HCT116 (cell line): ENCODE data around the gene CD34. TPM values are rescaled to one million over a fixed set of nuclear protein-coding genes. Genes with fewer than 3 reads are reported as not detected.
A peak's percentile ranks its signal among the peaks of the same experiment; 100 is the strongest.

Source experiments
- ATAC-seq: fragments of 200-7000 bp; cut with Tn5 transposase; 2 replicates; pipeline ENCODE4 v1.9.1; 2020; ENCODE audit warnings: mild to moderate bottlenecking, moderate library complexity
- BruUV-seq: library from RNA; stranded (reverse); fragments of 400-500 nt; replicated peaks from 2 replicates; lab custom pipeline; 2021; lab: Mats Ljungman, UMichigan
- CTCF ChIA-PET: fragments of 300-600 bp; sonication (Branson Sonifier 250); formaldehyde crosslinking; loops from one replicate; lab custom pipeline; 2021; ENCODE audit warnings: antibody characterized with exemption; lab: Charles Lee
- POLR2A ChIA-PET: fragments of 300-600, 350-600 bp; sonication (Branson Sonifier 250); formaldehyde crosslinking; loops from one replicate; lab custom pipeline; 2021; ENCODE audit warnings: antibody characterized with exemption; lab: Charles Lee
- RAD21 ChIA-PET, 2 experiments: fragments of 300-600 bp; sonication (Branson Sonifier 250); formaldehyde crosslinking; loops; one replicate each; lab custom pipeline; 2023; ENCODE audit warnings: low total read pairs in 2 of 2; ENCODE audit not compliant: uncharacterized antibody in 2 of 2, unreplicated experiment in 2 of 2, low non-redundant PET in 1 of 2; lab: Charles Lee
- DNase-seq: peaks from one replicate; pipeline ENCODE4 v3.0.0-alpha.2; 2010; ENCODE audit warnings: low read depth, low spot score
- H2AFZ ChIP-seq: fragments of 200-600 bp; shearing (Covaris generic), sonication (generic); 2 replicates; pipeline ENCODE4 v1.6.1; 2017; ENCODE audit warnings: low read depth, mixed run types, mixed read lengths, antibody characterized with exemption, low read length; ENCODE audit not compliant: poor library complexity, severe bottlenecking
- H3K27ac ChIP-seq: 2 replicates; pipeline ENCODE4 v1.5.1; 2012; ENCODE audit warnings: low read depth, low read length
- H3K27me3 ChIP-seq: fragments of 200-600 bp; sonication (generic); 2 replicates; pipeline ENCODE4 v1.6.1; 2016; ENCODE audit warnings: mixed run types, low read length, mixed read lengths; ENCODE audit not compliant: insufficient read depth
- H3K36me3 ChIP-seq, 2 experiments: fragments of 200-500 bp in 1 of 2; fragments of 200-600 bp in 1 of 2; sonication (Bioruptor generic) in 1 of 2; sonication (generic) in 1 of 2; 2 replicates each; pipeline versions ENCODE4 v1.5.1 to v1.6.1; 2014 to 2016; ENCODE audit warnings: low read length in 2 of 2, inconsistent platforms in 1 of 2, mixed read lengths in 1 of 2, mixed run types in 1 of 2; ENCODE audit not compliant: insufficient read depth in 2 of 2, control insufficient read depth in 1 of 2
- H3K4me1 ChIP-seq, 2 experiments: fragments of 200-600 bp in 1 of 2; sonication (generic) in 1 of 2; 2 replicates each; pipeline versions ENCODE4 v1.5.1 to v1.6.1; 2012 to 2017; ENCODE audit warnings: low read length in 2 of 2, inconsistent platforms in 1 of 2, mild to moderate bottlenecking in 1 of 2, mixed read lengths in 1 of 2, mixed run types in 1 of 2, moderate library complexity in 1 of 2; ENCODE audit not compliant: insufficient read depth in 2 of 2, control insufficient read depth in 1 of 2
- H3K4me2 ChIP-seq: fragments of 200-600 bp; sonication (generic); 2 replicates; pipeline ENCODE4 v1.6.1; 2017; ENCODE audit warnings: mixed run types, low read length, mixed read lengths
- H3K4me3 ChIP-seq, 2 experiments: fragments of 200-600 bp in 1 of 2; sonication (generic) in 1 of 2; replicated peaks in 1 of 2; 2 replicates each; pipeline ENCODE4 v1.5.1; 2011 to 2016; ENCODE audit warnings: low read length in 2 of 2, control low read depth in 1 of 2, low read depth in 1 of 2, mild to moderate bottlenecking in 1 of 2, mixed read lengths in 1 of 2, mixed run types in 1 of 2
- H3K79me2 ChIP-seq: fragments of 200-600 bp; sonication (generic); 2 replicates; pipeline ENCODE4 v1.6.1; 2017; ENCODE audit warnings: mild to moderate bottlenecking, mixed run types, low read length, moderate library complexity, mixed read lengths; ENCODE audit not compliant: insufficient read depth
- H3K9ac ChIP-seq: fragments of 200-600 bp; sonication (generic); 2 replicates; pipeline ENCODE4 v1.6.1; 2016; ENCODE audit warnings: low read length, mixed read lengths
- H3K9me2 ChIP-seq: fragments of 200-600 bp; sonication (generic), shearing (Covaris generic); 2 replicates; pipeline ENCODE4 v1.6.1; 2017; ENCODE audit warnings: mixed run types, mild to moderate bottlenecking, moderate library complexity; ENCODE audit not compliant: insufficient read depth
- H3K9me3 ChIP-seq, 2 experiments: fragments of 200-500 bp in 1 of 2; fragments of 200-600 bp in 1 of 2; sonication (Bioruptor generic) in 1 of 2; sonication (generic) in 1 of 2; 2 replicates each; pipeline ENCODE4 v1.6.1; 2014 to 2017; ENCODE audit warnings: low read length in 2 of 2, mixed read lengths in 2 of 2, inconsistent platforms in 1 of 2, low read depth in 1 of 2, mild to moderate bottlenecking in 1 of 2, mixed run types in 1 of 2, moderate library complexity in 1 of 2; ENCODE audit not compliant: control insufficient read depth in 1 of 2, insufficient read depth in 1 of 2
- H4K20me1 ChIP-seq: fragments of 200-600 bp; sonication (generic), shearing (Covaris generic); 2 replicates; pipeline ENCODE4 v1.6.1; 2017; ENCODE audit warnings: mixed run types, mild to moderate bottlenecking, moderate library complexity; ENCODE audit not compliant: insufficient read depth
- CBX3 ChIP-seq: IDR thresholded peaks from 2 replicates; pipeline ENCODE4 v1.6.1; 2012; ENCODE audit warnings: low read depth
- CEBPB ChIP-seq: IDR thresholded peaks from 2 replicates; pipeline ENCODE4 v1.6.1; 2012; ENCODE audit warnings: low read depth
- CTCF ChIP-seq, 3 experiments: fragments of 200-600 bp in 1 of 3; sonication (generic) in 1 of 3; IDR thresholded peaks in 2 of 3; conservative IDR thresholded peaks in 1 of 3; 2 replicates each; pipeline ENCODE4 v1.5.1; 2012 to 2017; ENCODE audit warnings: low read depth in 2 of 3, low read length in 2 of 3, antibody characterized with exemption in 1 of 3, borderline replicate concordance in 1 of 3, control low read depth in 1 of 3, mild to moderate bottlenecking in 1 of 3, mixed read lengths in 1 of 3, mixed run types in 1 of 3, moderate library complexity in 1 of 3; ENCODE audit not compliant: insufficient read depth in 1 of 3
- ELF1 ChIP-seq: IDR thresholded peaks from 2 replicates; pipeline ENCODE4 v1.6.1; 2012; ENCODE audit warnings: low read depth, borderline replicate concordance
- EZH2 ChIP-seq: fragments of 200-600 bp; sonication (generic); IDR thresholded peaks from 2 replicates; pipeline ENCODE4 v1.6.1; 2017; ENCODE audit warnings: antibody characterized with exemption, mixed run types
- EZH2phosphoT487 ChIP-seq: fragments of 200-600 bp; IDR thresholded peaks from 2 replicates; pipeline ENCODE4 v1.6.1; 2018; ENCODE audit warnings: antibody characterized with exemption, borderline replicate concordance
- JUND ChIP-seq: IDR thresholded peaks from 2 replicates; pipeline ENCODE4 v1.6.1; 2012
- POLR2A ChIP-seq: IDR thresholded peaks from 2 replicates; pipeline ENCODE4 v1.7.0; 2011; ENCODE audit warnings: borderline replicate concordance; ENCODE audit not compliant: insufficient read depth, insufficient read length; ENCODE audit errors: extremely low read depth
- POLR2AphosphoS5 ChIP-seq: IDR thresholded peaks from 2 replicates; pipeline ENCODE4 v1.6.1; 2011; ENCODE audit warnings: mild to moderate bottlenecking, low read depth, low read length, moderate library complexity
- RAD21 ChIP-seq: IDR thresholded peaks from 2 replicates; pipeline ENCODE4 v1.6.1; 2012; ENCODE audit warnings: low read depth, mild to moderate bottlenecking
- SIN3A ChIP-seq: IDR thresholded peaks from 2 replicates; pipeline ENCODE4 v1.6.1; 2012; ENCODE audit warnings: low read depth
- SRF ChIP-seq: IDR thresholded peaks from 2 replicates; pipeline ENCODE4 v1.6.1; 2012; ENCODE audit warnings: low read depth
- YY1 ChIP-seq: IDR thresholded peaks from 2 replicates; pipeline ENCODE4 v1.6.1; 2011; ENCODE audit warnings: low read length, low read depth, moderate library complexity, mild to moderate bottlenecking; ENCODE audit not compliant: insufficient replicate concordance; ENCODE audit errors: extremely low read depth
- ZNF274 ChIP-seq: fragments of 200-500 bp; sonication (Bioruptor generic); IDR thresholded peaks from 2 replicates; pipeline ENCODE4 v1.6.1; 2014; ENCODE audit warnings: mild to moderate bottlenecking, low read depth, low read length, inconsistent platforms
- intact Hi-C: fragments of 100-400 bp; cut with micrococcal nuclease; formaldehyde crosslinking; loops from 2 replicates; pipeline ENCODE4 v1.10.0; 2022
- total RNA-seq: library from RNA; stranded (reverse); gene quantifications from one replicate; pipeline ENCODE4 v1.2.1, GENCODE V29; 2021; ENCODE audit not compliant: unreplicated experiment
- TF ChIP-seq, protein P1 (sequence below): IDR thresholded peaks from 2 replicates; pipeline ENCODE4 v1.6.1; 2012; ENCODE audit warnings: low read depth
- TF ChIP-seq, protein P2 (sequence below): IDR thresholded peaks from 2 replicates; pipeline ENCODE4 v1.6.1; 2012
- TF ChIP-seq, protein P3 (sequence below): IDR thresholded peaks from 2 replicates; pipeline ENCODE4 v1.6.1; 2012

CD34 gene
- total RNA-seq, 1 experiment from 2014 or later = 0.07 TPM

DNA sequence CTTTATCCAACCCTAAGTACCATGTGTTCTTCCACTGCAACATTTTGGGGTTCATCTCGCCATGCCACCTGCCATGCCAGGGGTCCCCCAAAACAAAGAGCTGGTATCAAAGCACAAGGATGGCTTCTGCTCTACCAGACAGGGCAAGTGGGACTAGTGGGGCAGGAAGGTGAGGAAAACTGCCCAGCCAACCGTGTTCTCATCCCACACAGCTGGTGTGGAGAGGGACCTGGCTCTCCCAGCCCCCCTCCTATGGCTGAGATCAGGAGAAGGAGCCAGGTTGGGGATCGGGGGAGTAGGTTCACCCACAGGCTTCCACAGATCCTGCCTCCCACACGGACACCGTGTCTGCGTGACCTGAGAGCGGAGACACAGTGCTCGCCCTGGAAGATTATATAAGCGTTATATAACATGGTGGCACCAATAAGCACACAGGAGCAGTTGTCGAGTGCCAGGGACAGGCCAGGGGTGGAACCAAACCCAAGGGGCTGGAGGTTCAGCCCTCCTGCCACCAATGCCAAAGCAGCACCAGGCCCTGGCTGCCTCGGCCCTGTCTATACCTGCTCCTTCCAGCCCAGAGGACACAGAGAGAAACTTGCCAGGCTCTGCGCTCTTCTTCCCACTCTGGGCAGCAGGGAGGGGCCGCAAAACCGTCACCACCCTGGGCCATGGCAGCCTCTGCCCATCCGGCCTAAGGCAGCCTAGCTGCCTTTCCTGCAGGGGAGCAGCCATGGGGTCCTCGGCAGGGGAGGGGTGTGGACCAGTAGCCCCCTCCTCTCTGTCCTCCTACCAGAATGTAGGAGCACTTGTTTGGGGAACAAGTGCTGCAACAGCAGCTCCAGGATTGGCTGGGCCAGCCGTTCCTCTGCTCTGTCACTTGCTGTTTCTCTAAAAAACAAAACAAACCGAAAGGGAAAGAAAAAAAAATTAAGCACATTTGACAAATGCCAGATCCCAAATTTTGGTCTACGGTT, 43.5 kb downstream of the CD34 start:
- no peaks in the 10 kb centered on the region for H4K20me1 ChIP-seq
- H3K36me3 ChIP-seq = peaks cover 0 to 6% of the 10 kb centered on the region in 2 experiments; a peak in 1 of 4 replicates
- ChIA-PET RAD21 (interaction anchor here in 1 of 2 experiments (2.0 kb wide), 1 partner anchor 39 kb away, joined by 8 read pairs; no protein-coding TSS in a partner anchor), CTCF (interaction anchor here (1.6 to 2.6 kb wide), 5 partner anchors 18 to 95 kb away, joined by 4 to 30 read pairs (median 15); no protein-coding TSS in a partner anchor), POLR2A (no interaction called here)
- H3K9me2 ChIP-seq = no peaks in the 10 kb centered on the region
- no peak for TF ChIP-seq EZH2phosphoT487
- TF ChIP-seq YY1 = no peak
- no peak for TF ChIP-seq CEBPB
- no peak for TF ChIP-seq SIN3A
- TF ChIP-seq SRF = no peak
- no peak for TF ChIP-seq ZNF274
- TF ChIP-seq, protein P1, sequence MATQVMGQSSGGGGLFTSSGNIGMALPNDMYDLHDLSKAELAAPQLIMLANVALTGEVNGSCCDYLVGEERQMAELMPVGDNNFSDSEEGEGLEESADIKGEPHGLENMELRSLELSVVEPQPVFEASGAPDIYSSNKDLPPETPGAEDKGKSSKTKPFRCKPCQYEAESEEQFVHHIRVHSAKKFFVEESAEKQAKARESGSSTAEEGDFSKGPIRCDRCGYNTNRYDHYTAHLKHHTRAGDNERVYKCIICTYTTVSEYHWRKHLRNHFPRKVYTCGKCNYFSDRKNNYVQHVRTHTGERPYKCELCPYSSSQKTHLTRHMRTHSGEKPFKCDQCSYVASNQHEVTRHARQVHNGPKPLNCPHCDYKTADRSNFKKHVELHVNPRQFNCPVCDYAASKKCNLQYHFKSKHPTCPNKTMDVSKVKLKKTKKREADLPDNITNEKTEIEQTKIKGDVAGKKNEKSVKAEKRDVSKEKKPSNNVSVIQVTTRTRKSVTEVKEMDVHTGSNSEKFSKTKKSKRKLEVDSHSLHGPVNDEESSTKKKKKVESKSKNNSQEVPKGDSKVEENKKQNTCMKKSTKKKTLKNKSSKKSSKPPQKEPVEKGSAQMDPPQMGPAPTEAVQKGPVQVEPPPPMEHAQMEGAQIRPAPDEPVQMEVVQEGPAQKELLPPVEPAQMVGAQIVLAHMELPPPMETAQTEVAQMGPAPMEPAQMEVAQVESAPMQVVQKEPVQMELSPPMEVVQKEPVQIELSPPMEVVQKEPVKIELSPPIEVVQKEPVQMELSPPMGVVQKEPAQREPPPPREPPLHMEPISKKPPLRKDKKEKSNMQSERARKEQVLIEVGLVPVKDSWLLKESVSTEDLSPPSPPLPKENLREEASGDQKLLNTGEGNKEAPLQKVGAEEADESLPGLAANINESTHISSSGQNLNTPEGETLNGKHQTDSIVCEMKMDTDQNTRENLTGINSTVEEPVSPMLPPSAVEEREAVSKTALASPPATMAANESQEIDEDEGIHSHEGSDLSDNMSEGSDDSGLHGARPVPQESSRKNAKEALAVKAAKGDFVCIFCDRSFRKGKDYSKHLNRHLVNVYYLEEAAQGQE = no peak
- no peak for TF ChIP-seq RAD21
- no peak for TF ChIP-seq CBX3
- no peak for TF ChIP-seq CTCF (IDR thresholded peaks at IDR 0.05 in 2 of 3, conservative IDR thresholded peaks at IDR 0.05 in 1 of 3; ENCODE audit: borderline replicate concordance in 1 of 3, insufficient read depth in 1 of 3, low read depth in 2 of 3, low read length in 2 of 3)
- TF ChIP-seq ELF1 = no peak
- TF ChIP-seq, protein P2, sequence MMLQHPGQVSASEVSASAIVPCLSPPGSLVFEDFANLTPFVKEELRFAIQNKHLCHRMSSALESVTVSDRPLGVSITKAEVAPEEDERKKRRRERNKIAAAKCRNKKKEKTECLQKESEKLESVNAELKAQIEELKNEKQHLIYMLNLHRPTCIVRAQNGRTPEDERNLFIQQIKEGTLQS = no peak
- TF ChIP-seq EZH2 = no peak
- no peak for TF ChIP-seq JUND
- no peak for TF ChIP-seq POLR2A
- no peak for TF ChIP-seq POLR2AphosphoS5
- TF ChIP-seq, protein P3, sequence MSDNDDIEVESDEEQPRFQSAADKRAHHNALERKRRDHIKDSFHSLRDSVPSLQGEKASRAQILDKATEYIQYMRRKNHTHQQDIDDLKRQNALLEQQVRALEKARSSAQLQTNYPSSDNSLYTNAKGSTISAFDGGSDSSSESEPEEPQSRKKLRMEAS = no peak
- no peak for ATAC-seq
- no peaks in the 10 kb centered on the region for H3K27me3 ChIP-seq
- H3K27ac ChIP-seq = no peak overlapping the region
- peaks cover 15% of the 10 kb centered on the region; the same call in 1 of the 2 replicates for H3K79me2 ChIP-seq
- no TSS peak for BruUV-seq
- intact Hi-C loops = no loop called here
- no peak overlapping the region for H2AFZ ChIP-seq
- H3K4me1 ChIP-seq = peaks cover 2 to 20% of the 10 kb centered on the region in 2 experiments; a peak in 2 of 4 replicates
- H3K9ac ChIP-seq = peak overlapping the region; percentile 86
- peak overlapping the region; percentile 77 for H3K4me2 ChIP-seq
- no peaks in the 10 kb centered on the region for H3K9me3 ChIP-seq
- no peak for DNase-seq
- H3K4me3 ChIP-seq = peak overlapping the region; percentile 74 to 92
